ENCODE results near the gene ARHGEF1.

ARHGEF1 gene

DNA sequence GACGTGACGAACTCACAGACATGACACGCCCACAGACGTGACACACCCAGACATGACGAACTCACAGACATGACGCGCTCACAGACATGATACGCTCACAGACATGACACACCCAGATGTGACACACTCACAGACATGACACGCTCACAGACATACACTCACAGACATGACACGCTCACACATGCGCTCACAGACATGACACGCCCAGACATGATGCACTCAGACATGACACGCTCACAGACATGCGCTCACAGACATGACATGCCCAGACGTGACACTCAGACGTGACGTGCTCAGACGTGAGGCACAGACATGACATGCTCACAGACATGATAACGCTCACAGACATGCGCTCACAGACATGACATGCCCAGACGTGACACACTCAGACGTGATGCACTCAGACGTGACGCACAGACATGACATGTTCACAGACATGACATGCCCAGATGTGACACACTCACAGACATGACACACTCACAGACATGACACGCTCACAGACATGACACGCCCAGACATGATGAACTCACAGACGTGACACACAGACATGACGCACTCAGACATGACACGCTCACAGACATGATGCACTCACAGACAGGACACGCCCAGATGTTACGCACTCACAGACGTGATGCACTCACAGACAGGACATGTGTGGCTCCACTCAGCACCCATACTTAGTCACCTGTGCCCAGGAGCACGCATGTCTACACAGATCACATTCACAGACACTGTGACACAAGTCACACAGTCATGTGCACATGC lies 37.1 kb downstream of the ARHGEF1 start:
- H3K9me3 Mint-ChIP-seq, result no peaks in the 10 kb centered on the region
- no peak for ATAC-seq (ENCODE audit: low read depth)

DNA sequence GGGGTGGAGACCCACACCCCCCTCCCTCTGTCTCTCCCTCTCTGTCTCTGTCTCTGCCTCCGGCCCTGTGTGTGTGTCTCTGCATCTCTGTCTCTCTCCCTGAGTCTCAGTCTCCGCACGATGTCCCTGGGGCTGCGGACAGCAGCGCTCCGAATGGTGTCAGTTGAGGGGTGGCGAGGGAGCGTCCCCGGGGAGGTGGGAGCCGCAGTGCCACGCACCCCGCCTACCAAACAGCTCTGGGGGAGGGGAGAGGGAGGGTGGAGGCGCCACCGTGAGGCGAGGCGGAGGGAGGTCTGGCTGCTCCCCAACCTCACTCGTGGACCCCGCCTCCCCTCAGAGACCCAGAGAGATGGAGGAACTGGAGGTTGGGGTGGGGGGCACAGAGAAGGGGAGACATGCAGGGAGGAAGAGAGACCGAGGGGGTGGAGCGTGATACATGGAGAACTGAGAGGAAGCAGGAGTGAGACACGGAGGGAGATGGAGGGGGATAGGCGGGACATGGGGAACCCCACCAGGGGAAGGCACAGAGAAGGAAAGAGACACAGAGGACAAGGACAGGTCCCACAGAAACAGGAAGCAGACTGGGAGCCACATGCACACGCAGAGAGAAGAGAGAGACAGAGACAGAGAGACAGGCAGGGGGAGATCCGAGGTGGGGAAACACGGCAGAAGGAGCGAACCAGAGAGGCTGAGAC lies 38.0 kb downstream of the ARHGEF1 start:
- no peak for DNase-seq (ENCODE audit: low spot score in 2 of 2)
- H3K27me3 Mint-ChIP-seq, result peaks cover 16% of the 10 kb centered on the region
- no peaks in the 10 kb centered on the region for H3K9me3 Mint-ChIP-seq
- peak overlapping the region; percentile 43 for H3K4me3 Mint-ChIP-seq
- H3K36me3 Mint-ChIP-seq, result peaks cover 5% of the 10 kb centered on the region
- peak; percentile 32 for ATAC-seq (ENCODE audit: low read depth)
- H3K4me1 Mint-ChIP-seq, result peaks cover 16% of the 10 kb centered on the region
- no peak overlapping the region for H3K27ac Mint-ChIP-seq

More for the DNA sequence above, 37.1 kb downstream of the ARHGEF1 start:
- no peak overlapping the region for H3K27ac Mint-ChIP-seq
- peaks cover 5% of the 10 kb centered on the region for H3K36me3 Mint-ChIP-seq
- DNase-seq (ENCODE audit: low spot score in 2 of 2), result no peak
- H3K4me1 Mint-ChIP-seq, result peaks cover 16% of the 10 kb centered on the region
- peaks cover 16% of the 10 kb centered on the region for H3K27me3 Mint-ChIP-seq
- H3K4me3 Mint-ChIP-seq, result no peak overlapping the region

DNA sequence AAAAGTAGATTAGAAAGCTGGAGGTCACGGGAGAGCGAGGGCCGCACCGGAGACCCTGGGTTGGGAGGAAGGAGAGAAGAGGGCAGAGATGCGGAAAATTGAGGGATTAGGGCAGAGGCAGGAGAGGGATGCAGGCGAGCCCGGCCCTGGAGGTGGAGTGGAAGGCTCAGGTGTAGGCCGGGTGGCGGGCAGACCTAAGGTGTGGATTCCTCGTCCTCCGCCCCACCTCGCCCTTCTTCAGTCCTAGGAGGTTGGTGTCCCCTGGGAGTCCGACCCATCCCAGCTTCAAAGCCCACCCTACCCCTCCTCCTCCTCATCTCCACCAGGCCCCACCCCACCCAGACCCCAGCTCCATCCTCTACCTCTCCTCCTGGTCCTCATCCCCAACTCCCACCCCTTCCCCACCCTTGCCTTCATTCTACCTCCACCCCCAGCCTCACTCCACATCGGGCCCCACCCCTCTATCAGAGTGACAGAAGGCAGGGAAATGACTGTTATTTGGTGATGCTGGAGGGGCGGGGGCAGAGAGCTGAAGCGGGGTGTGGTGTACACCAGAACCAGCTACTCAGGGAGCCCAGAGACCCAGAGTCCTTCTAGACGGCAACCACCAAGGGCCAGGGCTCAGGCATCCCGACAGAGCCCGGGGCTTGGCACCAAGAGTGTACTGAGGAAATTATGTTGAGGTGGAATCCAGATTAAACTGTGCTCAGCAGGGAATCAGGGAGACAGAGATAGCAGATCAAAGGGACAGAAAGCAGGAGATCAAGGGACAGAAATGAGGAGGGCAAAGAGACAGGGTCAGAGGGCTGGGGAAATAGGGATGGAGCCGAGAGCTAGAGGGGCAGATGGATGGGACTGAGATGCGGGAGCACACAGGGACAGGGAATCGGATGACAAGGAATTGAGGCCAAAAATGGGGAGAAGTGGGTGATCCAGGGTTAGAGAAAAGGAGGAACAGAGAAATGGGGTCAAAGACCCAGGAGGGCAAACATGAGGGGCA lies 38.9 kb downstream of the ARHGEF1 start:
- Mint-ChIP-seq H3K4me3 (peak overlapping the region; percentile 31), H3K36me3 (peaks cover 5% of the 10 kb centered on the region), H3K9me3 (no peaks in the 10 kb centered on the region), H3K4me1 (peaks cover 16% of the 10 kb centered on the region), H3K27ac (no peak overlapping the region), H3K27me3 (peaks cover 16% of the 10 kb centered on the region)
- DNase-seq (ENCODE audit: low spot score in 2 of 2), result no peak
- ATAC-seq (ENCODE audit: low read depth), result no peak

DNA sequence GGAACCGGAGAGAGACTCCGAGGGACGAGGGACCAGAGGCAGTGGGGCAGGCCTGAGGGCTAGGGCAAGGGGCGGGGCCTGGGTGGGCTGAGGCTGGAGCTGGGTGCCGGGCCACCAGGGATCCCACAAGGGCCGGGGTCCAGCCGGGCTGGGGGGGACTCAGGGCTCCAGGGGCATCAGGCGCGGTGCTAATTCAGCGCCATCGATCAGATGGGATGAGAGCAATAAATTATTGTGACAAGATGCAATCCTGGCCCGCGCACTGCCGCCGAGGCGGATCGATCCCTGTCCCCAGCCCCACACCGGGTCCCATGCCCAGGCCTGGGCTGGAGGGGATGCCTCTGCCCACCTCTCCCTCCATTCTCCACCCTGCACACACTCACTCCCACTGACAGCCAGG lies 39.6 kb downstream of the ARHGEF1 start:
- peaks cover 16% of the 10 kb centered on the region for H3K4me1 Mint-ChIP-seq
- peaks cover 5% of the 10 kb centered on the region for H3K36me3 Mint-ChIP-seq
- ATAC-seq (ENCODE audit: low read depth), result no peak
- no peak overlapping the region for H3K27ac Mint-ChIP-seq
- no peak overlapping the region for H3K4me3 Mint-ChIP-seq
- H3K27me3 Mint-ChIP-seq, result peaks cover 16% of the 10 kb centered on the region
- H3K9me3 Mint-ChIP-seq, result no peaks in the 10 kb centered on the region
- no peak for DNase-seq (ENCODE audit: low spot score in 2 of 2)

DNA sequence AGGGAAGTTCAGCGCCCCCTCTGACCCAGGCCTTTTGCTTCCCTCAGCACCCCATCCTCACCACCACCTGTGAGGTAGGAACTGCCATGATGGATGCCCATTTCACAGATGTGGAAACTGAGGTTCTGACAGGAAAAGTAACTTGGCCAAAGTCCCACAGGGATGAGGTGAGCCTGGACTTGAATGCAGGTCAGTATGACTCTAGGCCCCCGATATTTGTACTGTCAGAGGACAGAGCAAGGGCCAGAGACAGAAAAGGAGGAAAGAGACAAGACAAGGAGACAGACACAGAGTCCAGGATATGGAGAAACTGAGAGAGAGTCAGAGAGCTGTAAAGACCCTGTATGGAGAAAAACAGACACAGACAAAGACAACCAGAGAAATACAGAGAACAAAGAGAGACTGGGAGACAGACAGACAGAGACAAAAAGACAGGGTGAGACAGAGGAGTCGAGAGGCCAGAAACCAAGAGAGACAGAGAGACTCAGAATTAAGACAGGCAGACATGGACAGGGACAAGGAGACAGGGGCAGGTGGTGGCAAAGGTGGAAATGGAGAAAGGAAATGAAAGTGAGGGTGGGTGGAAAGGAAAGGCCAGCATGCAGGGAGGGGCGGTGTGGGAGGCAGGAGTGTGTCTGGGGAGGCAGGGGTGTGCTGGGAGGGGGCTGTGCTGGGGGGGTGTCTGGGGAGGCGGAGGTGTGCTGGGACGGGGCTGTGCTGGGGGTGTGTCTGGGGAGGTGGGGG lies 40.2 kb downstream of the ARHGEF1 start:
- peaks cover 16% of the 10 kb centered on the region for H3K27me3 Mint-ChIP-seq
- H3K4me3 Mint-ChIP-seq, result peak overlapping the region; percentile 17
- H3K36me3 Mint-ChIP-seq, result peaks cover 5% of the 10 kb centered on the region
- peaks cover 16% of the 10 kb centered on the region for H3K4me1 Mint-ChIP-seq
- no peak overlapping the region for H3K27ac Mint-ChIP-seq
- no peaks in the 10 kb centered on the region for H3K9me3 Mint-ChIP-seq
- ATAC-seq (ENCODE audit: low read depth) (peak; percentile 18), DNase-seq (ENCODE audit: low spot score in 2 of 2) (no peak)

DNA sequence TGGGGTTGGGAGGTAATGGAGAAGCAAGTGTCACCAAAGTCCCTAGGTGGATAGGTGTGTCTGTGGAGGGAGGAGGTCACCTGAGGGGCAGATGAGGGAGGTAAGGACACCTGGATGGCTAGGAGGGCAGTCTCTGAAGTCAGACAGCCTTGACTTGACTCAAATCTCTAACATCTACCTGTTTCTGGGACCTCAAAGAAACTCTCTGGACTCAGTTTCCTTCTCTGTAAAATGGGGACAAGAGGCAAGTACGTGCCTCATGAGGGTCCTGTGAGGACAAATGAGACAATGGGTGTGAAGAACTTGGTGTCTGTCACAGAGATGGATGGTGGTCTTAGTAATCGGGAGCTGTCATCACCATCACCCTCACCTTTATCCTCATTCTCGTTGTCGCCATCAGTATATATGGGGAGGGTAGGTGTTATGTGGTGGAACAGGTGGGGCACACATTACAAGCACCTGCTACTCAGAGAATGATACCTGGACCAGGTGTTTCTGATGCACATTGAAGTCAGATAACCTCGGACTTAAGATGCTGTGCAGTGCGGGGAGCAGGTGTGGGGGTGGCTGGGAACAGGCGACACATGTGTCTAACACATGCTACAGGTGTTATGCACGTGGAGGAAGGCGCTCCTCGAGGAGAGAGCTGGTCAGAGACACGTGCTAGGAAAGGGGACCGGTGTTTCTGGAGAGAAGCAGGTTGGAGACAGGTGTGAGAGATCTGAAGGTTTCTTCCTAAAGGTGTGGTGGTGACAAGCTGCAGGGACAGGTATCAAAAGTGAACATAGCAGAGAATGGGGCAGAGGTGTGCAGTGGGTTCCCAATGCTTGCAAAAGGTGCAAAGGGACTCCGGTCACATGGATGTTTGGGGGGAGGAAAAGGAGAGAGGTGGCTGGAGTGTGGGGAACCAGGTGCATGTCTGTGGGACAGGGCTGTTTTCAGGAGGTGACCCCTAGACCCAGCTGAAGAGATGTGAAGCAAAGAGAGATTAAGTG lies 41.5 kb downstream of the ARHGEF1 start:
- no peak for ATAC-seq (ENCODE audit: low read depth)

DNA sequence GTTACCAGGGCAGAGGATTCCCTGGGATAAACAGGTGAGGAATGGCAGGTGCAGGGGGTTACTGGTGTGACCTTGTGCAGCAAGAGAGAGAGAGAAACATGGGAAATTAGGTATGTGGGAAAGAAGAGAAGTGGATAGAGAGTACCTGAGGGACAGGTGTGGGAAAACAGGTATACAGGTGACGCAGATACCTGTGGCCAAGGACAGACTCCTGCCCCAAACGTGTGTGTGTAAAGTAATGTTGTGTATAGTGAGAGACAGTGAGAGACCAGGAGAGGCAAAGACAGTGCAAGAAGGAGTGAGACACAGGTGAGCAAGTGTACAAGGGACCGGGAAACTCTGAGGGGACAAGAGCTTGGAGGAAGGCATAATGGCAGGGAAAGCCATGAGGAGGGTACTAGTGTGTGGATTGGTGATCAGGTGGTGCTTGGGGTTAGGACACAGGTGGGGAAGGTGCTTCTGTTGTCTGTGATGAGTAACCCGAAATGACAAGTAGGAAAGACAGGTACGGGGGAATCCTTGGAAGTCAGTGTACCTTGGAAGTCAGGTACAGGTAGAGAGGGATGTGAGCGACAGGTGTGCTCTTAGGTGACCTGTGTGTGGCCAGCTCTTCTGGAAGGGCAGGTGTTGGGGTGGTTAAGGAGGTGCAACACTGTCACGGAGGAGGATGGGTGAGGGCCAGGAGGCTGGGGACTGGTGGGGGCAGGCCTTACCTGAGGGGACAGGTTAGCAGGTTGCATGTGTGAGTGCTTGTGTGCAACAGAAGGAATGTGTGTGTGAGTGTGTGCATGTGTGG lies 42.4 kb downstream of the ARHGEF1 start:
- Mint-ChIP-seq H3K27me3 (peaks cover 21% of the 10 kb centered on the region), H3K36me3 (peaks cover 5% of the 10 kb centered on the region), H3K9me3 (no peaks in the 10 kb centered on the region), H3K4me1 (peaks cover 32% of the 10 kb centered on the region), H3K27ac (no peak overlapping the region), H3K4me3 (no peak overlapping the region)
- no peak for ATAC-seq (ENCODE audit: low read depth)
- no peak for DNase-seq (ENCODE audit: low spot score in 2 of 2)

More for the DNA sequence above, 41.5 kb downstream of the ARHGEF1 start:
- Mint-ChIP-seq H3K27me3 (peaks cover 21% of the 10 kb centered on the region), H3K9me3 (no peaks in the 10 kb centered on the region), H3K4me3 (no peak overlapping the region), H3K4me1 (peaks cover 23% of the 10 kb centered on the region), H3K36me3 (peaks cover 5% of the 10 kb centered on the region), H3K27ac (no peak overlapping the region)
- no peak for DNase-seq (ENCODE audit: low spot score in 2 of 2)

DNA sequence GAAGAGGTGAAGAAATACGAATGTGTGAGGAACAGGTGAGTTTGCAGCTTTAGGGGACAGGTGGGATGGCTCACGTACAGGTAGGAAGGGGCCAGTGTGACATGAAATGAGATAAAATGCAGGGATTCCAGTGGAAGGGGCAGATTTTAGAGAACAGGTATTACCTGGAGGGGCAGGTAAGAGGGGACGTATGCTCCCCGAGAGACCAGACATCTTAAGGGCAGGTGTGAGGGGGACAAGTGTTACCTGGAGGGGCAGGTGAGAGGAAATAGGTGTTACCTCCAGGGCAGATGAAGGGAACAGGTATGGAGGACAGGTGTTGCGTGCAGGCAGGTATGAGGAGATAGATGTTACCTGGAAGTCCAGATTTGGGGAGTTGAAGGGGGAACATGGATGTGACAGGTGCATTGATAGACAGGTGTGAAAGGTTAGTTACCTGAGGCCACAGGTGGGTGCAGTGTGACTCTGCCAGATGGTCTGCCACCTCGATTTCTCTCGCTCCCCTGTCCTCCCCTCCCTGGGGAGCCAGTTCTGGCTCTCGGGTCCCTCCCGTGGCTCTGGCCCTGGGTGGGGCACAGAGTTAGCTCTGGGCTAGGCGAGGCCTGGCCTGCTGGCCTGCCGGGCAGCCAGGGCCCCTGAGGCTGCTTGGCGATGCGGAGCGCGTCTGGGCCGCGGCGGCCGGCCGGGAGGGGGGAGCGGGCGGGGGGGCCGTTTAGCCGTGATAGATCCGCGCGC lies 43.2 kb downstream of the ARHGEF1 start:
- H3K36me3 Mint-ChIP-seq, result peaks cover 5% of the 10 kb centered on the region
- DNase-seq (ENCODE audit: low spot score in 2 of 2), result no peak

DNA sequence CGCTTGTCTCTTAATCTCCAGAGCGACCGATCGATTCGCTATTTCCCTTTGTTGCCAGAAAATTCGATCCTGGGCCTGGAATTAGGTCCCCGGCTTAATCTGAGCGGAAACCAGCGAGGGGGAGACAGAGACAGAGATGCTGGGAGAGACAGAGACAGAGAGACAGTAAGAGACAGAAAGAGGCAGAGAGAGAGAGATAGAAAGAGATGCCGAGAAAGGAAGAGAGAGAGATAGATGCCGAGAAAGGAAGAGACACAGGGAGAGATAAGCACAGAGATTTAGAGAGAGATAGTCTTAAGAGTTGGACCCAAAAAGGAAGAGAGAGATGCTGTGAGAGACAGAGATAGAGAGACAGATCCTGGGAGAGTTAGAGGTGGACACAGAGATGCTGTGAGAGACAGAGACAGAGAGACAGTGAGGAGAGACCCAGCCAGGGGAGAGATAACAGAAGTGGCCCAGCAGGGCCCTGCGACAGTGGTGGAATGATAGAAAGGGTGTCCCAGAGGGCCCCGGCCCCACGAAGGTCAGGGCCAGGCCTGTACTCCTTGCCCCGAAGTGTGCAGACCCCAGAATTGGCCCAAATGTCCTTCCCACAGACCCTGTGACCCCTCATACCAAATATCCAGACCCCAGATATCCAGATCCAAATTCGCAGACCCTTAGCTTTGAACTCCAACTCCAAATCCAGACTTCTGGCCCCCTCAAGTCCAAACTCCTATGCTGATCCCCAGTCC lies 43.9 kb downstream of the ARHGEF1 start:
- peaks cover 16% of the 10 kb centered on the region for H3K27me3 Mint-ChIP-seq
- H3K4me3 Mint-ChIP-seq, result no peak overlapping the region
- H3K4me1 Mint-ChIP-seq, result peaks cover 34% of the 10 kb centered on the region
- ATAC-seq (ENCODE audit: low read depth), result no peak
- no peaks in the 10 kb centered on the region for H3K9me3 Mint-ChIP-seq
- H3K36me3 Mint-ChIP-seq, result peaks cover 3% of the 10 kb centered on the region
- no peak overlapping the region for H3K27ac Mint-ChIP-seq
- DNase-seq (ENCODE audit: low spot score in 2 of 2), result no peak

More for the DNA sequence above, 43.2 kb downstream of the ARHGEF1 start:
- Mint-ChIP-seq H3K4me3 (no peak overlapping the region), H3K9me3 (no peaks in the 10 kb centered on the region), H3K27me3 (peaks cover 19% of the 10 kb centered on the region), H3K4me1 (peaks cover 35% of the 10 kb centered on the region), H3K27ac (no peak overlapping the region)
- no peak for ATAC-seq (ENCODE audit: low read depth)

DNA sequence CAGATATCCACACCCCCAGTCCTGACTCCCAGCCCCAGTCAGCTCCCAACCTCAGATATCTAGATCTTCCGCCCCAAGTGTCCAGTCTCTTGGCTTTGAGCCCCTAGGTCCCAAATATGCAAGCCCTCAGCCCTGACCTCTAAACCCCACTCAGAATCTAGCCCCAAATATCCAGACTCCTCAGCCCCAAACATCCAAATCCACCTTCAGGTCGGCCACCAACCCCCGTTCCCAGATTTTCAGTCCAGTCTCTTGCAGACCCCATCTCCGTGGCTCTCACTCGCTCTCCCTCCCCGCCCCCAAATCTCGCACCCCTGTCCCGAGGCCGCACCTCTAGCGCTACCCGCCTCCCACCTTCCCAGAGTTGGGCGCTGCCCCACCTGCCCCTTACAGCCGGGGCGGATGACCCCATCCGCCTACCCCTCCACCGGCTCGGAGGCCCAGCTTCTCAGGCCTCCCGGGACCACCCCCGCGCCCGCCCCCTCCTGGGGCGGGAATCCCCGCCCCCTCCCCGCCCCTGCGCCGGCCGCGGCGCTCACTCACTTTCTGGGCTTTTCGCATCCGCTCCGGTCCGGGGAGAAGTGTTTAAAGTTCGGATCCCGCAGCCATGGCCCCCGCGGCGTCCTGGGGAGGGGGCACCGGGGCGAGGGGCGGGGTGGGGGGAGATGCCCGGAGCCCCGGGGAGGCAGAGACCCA lies 44.7 kb downstream of the ARHGEF1 start:
- Mint-ChIP-seq H3K4me3 (peak overlapping the region; percentile 90), H3K27ac (peak overlapping the region; percentile 60), H3K27me3 (peaks cover 12% of the 10 kb centered on the region), H3K36me3 (peaks cover 3% of the 10 kb centered on the region), H3K9me3 (no peaks in the 10 kb centered on the region), H3K4me1 (peaks cover 31% of the 10 kb centered on the region)
- DNase-seq (ENCODE audit: low spot score in 2 of 2), result no peak
- peak; percentile 27 for ATAC-seq (ENCODE audit: low read depth)

All from memory B cell (primary cell).